NCI-H524 (cell line): Measurements from ENCODE around the gene EEA1.

ENCODE experiments used
- DNase-seq, 2 experiments: peaks; one replicate each; lab custom pipeline; 2025; lab: John Stamatoyannopoulos, UW

Gene EEA1

GRCh38 chr12:92747151-92747550, 181.9 kb downstream of the EEA1 start:
- DNase-seq, result no peak

GRCh38 chr12:92745856-92746550, 183.1 kb downstream of the EEA1 start:
- DNase-seq, result no peak

- DNase-seq, result no peak
Measured at GRCh38 chr12:92743026-92743425, 186.1 kb downstream of the EEA1 start.

- DNase-seq, result no peak
Measured at GRCh38 chr12:92740411-92740810, 188.7 kb downstream of the EEA1 start.

GRCh38 chr12:92739113-92739512, 190.0 kb downstream of the EEA1 start:
- DNase-seq, result peak in 1 of 2 experiments; percentile 3

GRCh38 chr12:92737855-92738850, 190.9 kb downstream of the EEA1 start:
- DNase-seq, result no peak

GRCh38 chr12:92736605-92737004, 192.5 kb downstream of the EEA1 start:
- DNase-seq, result no peak

GRCh38 chr12:92735131-92735721, 193.9 kb downstream of the EEA1 start:
- no peak for DNase-seq

- DNase-seq, result no peak
Measured at GRCh38 chr12:92733661-92734060, 195.4 kb downstream of the EEA1 start.

GRCh38 chr12:92733181-92733580, 195.9 kb downstream of the EEA1 start:
- no peak for DNase-seq

- DNase-seq, result no peak
Measured at GRCh38 chr12:92732716-92733115, 196.4 kb downstream of the EEA1 start.

GRCh38 chr12:92732216-92732615, 196.9 kb downstream of the EEA1 start:
- no peak for DNase-seq

GRCh38 chr12:92730758-92731157, 198.3 kb downstream of the EEA1 start:
- DNase-seq, result no peak

- peak in 1 of 2 experiments; percentile 8 for DNase-seq
Measured at GRCh38 chr12:92729773-92730305, 199.3 kb downstream of the EEA1 start.

- DNase-seq, result no peak
Measured at GRCh38 chr12:92726850-92727249, 202.2 kb downstream of the EEA1 start.

- no peak for DNase-seq
Measured at GRCh38 chr12:92722897-92723296, 206.2 kb downstream of the EEA1 start.

- DNase-seq, result no peak
Measured at GRCh38 chr12:92721656-92722055, 207.4 kb downstream of the EEA1 start.

GRCh38 chr12:92721130-92721529, 208.0 kb downstream of the EEA1 start:
- no peak for DNase-seq
